HK-2 (cell line): Measurements from ENCODE around the gene MRGPRX2.

ENCODE experiments used
- DNase-seq: peaks from one replicate; pipeline ENCODE4 v3.0.0-alpha.2; 2018; ENCODE audit not compliant: unreplicated experiment

The MRGPRX2 gene

DNA sequence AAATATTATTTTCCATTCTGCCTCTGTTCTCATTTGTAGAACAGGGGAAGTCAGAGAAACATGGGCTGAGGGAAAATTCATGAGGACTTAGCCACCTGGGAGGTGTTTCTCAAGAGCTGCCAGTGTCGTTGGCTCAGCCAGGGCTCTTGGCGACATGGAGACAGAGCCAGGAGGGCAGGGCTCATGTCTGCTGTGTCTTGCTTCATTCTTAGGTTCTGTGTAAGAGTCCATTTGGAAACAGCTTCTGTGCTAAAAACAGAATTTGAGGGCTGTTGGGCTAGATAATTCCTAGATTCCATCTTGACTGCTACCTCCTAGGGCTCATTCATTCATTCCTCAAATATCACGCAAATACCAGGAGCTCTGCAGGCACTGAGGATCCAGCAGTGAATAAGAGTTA, 15.1 kb upstream of the MRGPRX2 start:
- no peak for DNase-seq

DNA sequence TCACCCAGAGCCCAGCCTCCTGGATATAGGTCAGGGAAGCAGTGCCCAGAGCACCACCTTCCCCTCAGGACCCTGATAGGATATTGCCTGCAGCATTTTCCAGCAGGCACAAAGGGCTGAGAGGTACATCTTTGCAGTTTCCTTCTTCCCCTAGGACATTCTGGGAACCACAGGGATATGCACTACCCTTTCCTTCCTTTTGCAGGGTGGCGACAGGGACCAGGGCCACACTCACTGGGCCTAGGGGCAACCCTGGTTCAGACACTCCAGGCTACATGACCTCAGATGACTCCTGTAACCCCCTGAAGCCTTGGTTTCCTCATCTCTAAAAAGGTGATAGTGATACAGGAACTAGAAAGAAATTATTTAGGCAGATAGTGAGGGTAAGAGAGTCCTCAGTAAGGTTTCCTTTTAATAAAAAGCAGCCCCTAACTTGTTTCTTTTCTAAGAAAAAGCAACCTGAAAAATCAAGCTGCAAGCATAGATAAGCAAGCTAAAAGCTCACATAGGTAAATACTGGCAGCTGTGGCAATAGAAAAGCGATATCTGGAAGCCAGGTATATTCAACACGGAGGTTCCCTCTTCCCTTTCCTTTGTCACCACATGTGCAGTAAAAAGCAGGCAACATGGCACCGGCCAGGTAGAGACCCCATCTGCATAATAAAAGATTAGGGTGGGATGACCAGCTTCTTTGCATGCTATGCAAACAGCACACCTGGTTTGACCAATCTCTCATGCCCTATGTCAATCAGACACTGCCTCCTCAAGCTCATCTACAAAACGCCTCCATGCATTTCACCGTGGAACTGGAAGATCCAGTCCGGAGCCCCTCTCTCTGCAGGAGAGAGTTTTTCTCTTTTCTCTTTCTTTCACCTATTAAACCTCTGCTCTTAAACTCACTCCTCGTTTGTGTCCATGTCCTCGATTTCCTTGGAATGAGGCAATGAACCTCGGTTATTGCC, 13.2 kb upstream of the MRGPRX2 start:
- no peak for DNase-seq

- no peak for DNase-seq
Measured at GRCh38 chr11:19072464-19072863, 11.9 kb upstream of the MRGPRX2 start.

GRCh38 chr11:19071255-19071654, 10.7 kb upstream of the MRGPRX2 start:
- peak; percentile 55 for DNase-seq

GRCh38 chr11:19059833-19060232, 684 bp downstream of the MRGPRX2 start:
- DNase-seq, result no peak

DNA sequence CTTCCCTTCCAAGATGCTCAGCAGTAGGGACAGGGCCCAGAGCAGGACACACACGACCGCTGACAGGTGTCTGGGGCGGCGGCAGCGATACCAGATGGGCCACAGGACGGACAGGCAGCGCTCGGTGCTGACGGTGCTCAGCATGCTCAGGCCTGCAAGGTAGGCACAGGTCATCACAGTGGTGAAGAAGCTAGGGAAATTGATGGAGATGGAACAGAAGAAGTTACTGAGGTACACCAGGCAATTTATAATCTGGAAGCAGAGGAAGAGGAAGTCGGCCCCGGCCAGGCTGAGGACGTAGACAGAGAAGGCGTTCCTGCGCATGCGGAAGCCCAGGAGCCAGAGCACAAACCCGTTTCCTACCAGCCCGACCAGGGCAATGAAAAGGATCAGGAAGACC, 4.6 kb downstream of the MRGPRX2 start:
- no peak for DNase-seq

GRCh38 chr11:19055016-19055415, 5.5 kb downstream of the MRGPRX2 start:
- DNase-seq, result no peak

DNA sequence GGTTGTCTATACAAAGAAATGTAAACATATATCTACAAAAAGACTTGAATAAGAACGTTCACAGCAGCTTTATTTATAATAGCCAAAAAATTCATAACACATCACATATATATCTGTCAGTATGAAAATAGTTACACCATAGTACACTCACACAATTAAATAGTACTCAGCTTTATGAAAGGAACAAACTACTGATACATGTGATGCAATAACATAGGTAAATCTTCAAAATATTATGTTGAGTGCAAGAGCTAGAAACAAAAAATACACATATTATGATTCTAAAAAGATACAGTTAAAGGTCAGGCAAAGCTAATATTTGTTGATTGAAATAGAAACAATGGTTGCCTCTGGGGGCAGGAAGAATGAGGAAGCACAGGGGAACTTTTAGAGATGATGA, 6.6 kb downstream of the MRGPRX2 start:
- no peak for DNase-seq

GRCh38 chr11:19050281-19050680, 10.2 kb downstream of the MRGPRX2 start:
- no peak for DNase-seq

DNA sequence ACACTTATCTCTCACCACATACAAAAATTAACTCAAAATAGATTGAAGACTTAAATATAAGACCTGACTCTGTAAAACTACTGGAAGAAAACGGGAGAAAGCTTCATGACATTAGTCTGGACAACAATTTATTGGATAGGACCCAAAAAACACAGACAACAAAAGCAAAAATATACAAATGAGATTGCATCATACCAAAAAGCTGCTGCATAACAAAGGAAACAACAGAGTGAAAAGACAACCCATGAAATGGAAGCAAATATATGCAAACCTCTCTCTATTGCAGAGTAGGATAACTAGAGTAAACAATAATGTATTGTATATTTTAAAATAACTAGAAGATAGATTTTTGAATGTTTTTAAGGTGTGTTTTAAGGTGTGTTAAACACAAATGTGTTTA, 11.2 kb downstream of the MRGPRX2 start:
- no peak for DNase-seq

GRCh38 chr11:19040051-19040450, 20.5 kb downstream of the MRGPRX2 start:
- DNase-seq, result no peak

DNA sequence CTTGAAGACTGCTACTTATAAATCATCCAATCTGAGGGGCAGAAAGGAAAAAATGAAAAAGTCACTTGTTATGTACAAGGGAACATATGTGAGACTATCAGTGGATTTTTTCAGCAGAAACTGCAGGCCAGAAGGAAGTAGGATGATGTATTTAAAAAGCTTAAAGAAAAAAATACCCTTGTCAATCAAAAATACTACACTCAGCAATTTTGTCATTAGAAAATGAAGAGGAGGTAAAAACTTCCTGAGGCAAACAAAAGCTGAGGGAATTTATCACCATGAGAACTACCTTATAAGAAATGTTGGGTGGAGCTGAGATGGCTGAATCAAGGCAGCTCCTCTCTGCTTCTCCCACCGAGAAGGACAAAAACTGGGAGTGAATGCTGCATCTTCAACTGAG, 21.1 kb downstream of the MRGPRX2 start:
- no peak for DNase-seq

GRCh38 chr11:19032990-19033389, 27.5 kb downstream of the MRGPRX2 start:
- DNase-seq, result no peak

DNA sequence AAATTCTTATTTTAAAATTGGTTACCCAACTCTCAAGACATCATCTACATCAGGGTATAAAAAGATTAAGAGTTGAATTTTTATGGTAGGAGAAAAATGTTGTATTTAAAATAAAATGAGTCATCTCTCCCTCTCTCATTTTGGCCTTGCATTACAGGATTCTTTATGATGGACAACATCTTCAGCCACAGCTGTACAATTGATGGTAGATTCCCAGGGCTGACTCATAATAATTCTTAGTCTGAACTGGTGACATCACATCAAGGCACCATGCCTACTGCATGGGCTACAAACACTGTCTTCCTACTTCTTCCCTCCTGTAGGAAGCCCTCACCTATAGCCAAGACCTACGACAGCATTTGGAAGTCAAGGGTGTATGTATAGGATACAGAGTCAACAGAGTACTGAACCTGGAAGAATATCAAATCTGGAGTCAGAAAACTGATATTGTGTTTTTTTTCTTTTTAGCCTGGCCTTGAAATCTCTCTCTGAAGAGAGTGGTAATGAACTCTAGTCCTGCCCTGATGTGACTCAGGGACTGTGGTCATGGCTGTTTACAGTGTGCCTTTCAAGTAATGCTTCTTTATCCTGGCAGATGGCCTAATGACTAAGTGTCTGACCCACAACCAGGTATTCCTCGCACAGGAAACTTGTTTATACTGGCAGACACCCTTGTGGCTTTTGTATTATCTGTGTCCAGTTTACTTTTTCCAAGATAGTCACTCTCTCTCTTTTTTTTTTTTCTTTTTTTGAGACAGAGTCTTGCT, 32.5 kb downstream of the MRGPRX2 start:
- peak; percentile 29 for DNase-seq

DNA sequence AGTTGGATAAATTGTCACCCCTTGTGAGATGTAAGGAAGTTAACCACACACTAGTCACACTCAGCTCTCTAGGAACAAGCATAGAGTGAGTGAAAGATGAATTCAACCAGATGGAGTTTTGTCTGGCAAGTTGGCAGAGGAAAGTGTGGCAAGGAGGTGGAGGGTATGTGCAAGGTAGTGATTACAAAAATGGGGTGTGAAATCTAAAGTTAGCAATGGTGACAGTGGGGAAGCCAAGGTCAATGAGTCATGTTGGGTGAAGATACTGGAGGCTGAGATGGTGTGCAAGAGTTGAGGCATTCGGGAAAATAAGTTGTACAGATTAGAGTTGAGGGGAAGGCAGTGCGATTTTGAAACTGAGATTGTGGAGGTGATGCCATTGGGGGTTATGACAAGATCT, 33.7 kb downstream of the MRGPRX2 start:
- no peak for DNase-seq

- DNase-seq, result no peak
Measured at GRCh38 chr11:19025481-19026406, 34.8 kb downstream of the MRGPRX2 start.

DNA sequence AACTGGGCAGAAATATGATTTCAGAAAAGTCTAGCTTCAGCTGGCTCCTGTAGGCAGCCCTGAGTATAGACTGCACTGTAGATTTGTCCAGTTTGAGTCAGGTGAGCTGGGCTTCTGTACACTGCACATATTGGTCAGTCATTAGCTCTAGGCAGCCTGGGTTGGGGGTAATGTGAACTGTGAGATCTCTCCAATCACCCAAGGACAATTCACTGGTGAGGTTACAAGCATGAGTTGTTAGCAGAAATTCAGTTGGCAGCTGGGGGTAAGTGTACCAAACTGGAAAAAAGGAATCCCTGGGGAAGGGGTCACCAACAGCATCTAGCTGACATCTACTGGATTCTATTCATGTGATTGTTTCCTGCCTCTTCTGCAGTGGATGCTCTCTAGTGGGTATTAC, 39.7 kb downstream of the MRGPRX2 start:
- no peak for DNase-seq

DNA sequence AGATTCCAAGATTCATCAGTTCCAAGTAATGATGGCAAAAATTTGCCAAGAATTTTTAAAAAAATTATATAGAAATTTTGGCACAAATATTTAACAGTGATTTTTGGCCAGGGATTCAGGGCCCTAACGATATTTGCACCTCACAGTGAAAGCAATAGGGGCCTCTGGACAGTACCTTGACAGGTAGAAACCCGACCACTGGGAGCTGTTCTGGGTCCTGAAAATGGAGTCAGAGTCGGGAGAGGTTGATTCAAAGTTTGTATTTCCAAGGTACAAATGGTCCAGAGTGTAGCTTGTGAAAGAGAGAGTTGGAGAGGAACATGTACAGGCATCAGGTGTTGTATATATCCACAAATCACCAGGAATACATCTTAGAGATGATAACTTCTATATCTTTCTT, 41.6 kb downstream of the MRGPRX2 start:
- no peak for DNase-seq

- no peak for DNase-seq
Measured at GRCh38 chr11:19013181-19013857, 47.2 kb downstream of the MRGPRX2 start.

DNA sequence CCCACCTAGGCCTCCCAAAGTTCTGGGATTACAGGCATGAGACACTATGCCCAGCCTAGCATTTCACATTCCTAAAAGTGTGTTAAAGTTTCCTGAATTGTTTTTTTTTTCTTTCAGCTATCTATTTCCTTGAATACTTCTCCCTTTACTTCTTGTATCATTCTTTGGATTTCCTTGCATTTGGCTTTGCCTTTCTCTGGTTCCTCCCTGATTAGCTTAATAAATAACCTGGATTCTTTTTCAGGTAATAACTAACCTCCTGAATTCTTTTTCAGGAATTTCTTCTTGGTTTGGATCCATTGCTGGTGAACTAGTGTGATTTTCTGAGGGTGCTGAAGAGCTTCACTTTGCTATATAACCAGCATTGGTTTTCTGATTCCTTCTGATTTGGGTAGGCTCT, 47.9 kb downstream of the MRGPRX2 start:
- no peak for DNase-seq
